ENCODE data around the gene TMEM258. TPM values are rescaled to one million over a fixed set of nuclear protein-coding genes. Genes with fewer than 3 reads are reported as not detected.

The TMEM258 gene
- total and polyA plus RNA-seq, 9 of the 15 experiments (the other 6 are each of a cell fraction or from before 2014, with no cell fraction given), result 97.2 to 856 (median 231) TPM

DNA sequence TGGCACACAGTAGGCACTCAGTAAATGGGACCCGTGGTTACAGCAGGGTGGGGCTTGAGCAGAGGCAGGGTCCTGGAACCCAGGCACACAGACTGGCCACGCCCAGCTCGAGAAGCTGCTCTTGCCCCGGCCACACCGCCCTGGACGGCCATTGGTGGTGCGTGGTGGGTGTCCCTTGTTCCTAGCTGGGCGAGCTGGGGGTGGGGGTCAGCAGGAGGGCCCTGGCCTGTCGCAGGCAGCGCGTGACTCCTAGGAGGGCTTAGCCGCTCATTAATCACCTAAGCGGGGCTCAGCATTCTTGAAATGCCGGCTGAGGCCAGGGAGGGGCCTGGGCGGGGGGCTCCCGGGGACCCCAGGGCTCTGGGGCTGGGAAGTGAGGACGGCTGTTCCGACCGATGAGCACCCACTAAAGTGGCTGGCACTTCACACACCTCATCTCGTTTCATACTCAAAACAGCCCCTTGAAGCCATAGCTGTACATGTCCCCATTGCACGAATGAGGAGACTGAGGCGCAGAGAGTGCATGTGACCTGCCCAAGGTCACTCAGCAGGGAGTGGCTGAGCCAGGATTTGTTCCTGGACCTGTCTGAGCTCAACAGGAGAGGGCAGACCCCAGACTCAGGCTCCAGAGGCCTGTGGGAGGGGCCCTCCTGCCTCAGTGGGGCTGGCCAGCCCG is 28.3 kb downstream of the TMEM258 start:
- POLR2A ChIA-PET, result interaction anchor here (0.7 to 1.8 kb wide), 5 partner anchors 8 to 29 kb away, joined by 3 to 6 read pairs (median 4); partner anchors contain the start of genes FEN1 and TMEM258
- Histone ChIP-seq H3K79me2 (ENCODE audit: control insufficient read depth, insufficient read depth, low read length) (no peaks in the 10 kb centered on the region; the same call in 2 of the 3 replicates), H3K4me3 (no peak overlapping the region), H3K27ac (ENCODE audit: extremely low read depth, low read depth, low read length) (no peak overlapping the region), H4K20me1 (replicated peaks; ENCODE audit: control insufficient read depth, insufficient read depth, low read length) (0 out of 2 replicates have a peak, but pooled peaks cover 6% of the 10 kb centered on the region), H2AFZ (ENCODE audit: low read depth, low read length) (no peak overlapping the region), H3K9ac (ENCODE audit: insufficient read depth in 1 of 2, low read depth in 2 of 2, low read length in 2 of 2) (peak overlapping the region in 1 of 2 experiments; percentile 69; a peak in 2 of 4 replicates), H3K9me3 (replicated peaks; ENCODE audit: control insufficient read depth, insufficient read depth, low read depth, low read length) (no peaks in the 10 kb centered on the region), H3K4me1 (replicated peaks in 1 of 2; ENCODE audit: control insufficient read depth in 2 of 2, insufficient read depth in 2 of 2, low read length in 2 of 2) (peaks cover 12 to 64% of the 10 kb centered on the region in 2 experiments; a peak in 4 of 5 replicates), H3K36me3 (ENCODE audit: control insufficient read depth, insufficient read depth, low read length) (0 out of 3 replicates have a peak, but pooled peaks cover 3% of the 10 kb centered on the region), H3K4me2 (ENCODE audit: insufficient read depth, low read length) (no peak overlapping the region), H3K27me3 (ENCODE audit: control insufficient read depth in 2 of 2, insufficient read depth in 2 of 2, low read length in 2 of 2) (no peaks in the 10 kb centered on the region), H3K9me1 (ENCODE audit: control insufficient read depth, insufficient read depth, low read length) (no peaks in the 10 kb centered on the region)
- no peak for FAIRE-seq
- no TSS peak for BruUV-seq (replicated peaks)
- TF ChIP-seq, protein P1, sequence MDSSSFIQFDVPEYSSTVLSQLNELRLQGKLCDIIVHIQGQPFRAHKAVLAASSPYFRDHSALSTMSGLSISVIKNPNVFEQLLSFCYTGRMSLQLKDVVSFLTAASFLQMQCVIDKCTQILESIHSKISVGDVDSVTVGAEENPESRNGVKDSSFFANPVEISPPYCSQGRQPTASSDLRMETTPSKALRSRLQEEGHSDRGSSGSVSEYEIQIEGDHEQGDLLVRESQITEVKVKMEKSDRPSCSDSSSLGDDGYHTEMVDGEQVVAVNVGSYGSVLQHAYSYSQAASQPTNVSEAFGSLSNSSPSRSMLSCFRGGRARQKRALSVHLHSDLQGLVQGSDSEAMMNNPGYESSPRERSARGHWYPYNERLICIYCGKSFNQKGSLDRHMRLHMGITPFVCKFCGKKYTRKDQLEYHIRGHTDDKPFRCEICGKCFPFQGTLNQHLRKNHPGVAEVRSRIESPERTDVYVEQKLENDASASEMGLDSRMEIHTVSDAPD (CRISPR knock-in tag; IDR thresholded peaks at IDR 0.05), result no peak
- TF ChIP-seq FUS (optimal IDR thresholded peaks at IDR 0.05; ENCODE audit: low read depth, low read length) (no peak), ZNF124 (CRISPR knock-in tag; IDR thresholded peaks at IDR 0.05) (no peak), MEF2D (tag; conservative IDR thresholded peaks at IDR 0.05; ENCODE audit: low read depth) (no peak), ZFP36 (IDR thresholded peaks at IDR 0.05; ENCODE audit: low read depth, low read length, partially characterized antibody) (peak; percentile 20), SMARCA5 (IDR thresholded peaks at IDR 0.05) (peak; percentile 81; the same call in 1 of the 2 replicates), ZKSCAN1 (IDR thresholded peaks at IDR 0.05; ENCODE audit: low read depth, low read length) (peak; percentile 76; the same call in 1 of the 2 replicates), YY1 (IDR thresholded peaks at IDR 0.05; ENCODE audit: borderline replicate concordance in 1 of 3, control insufficient read depth in 1 of 3, extremely low read depth in 1 of 3, insufficient read depth in 3 of 3, insufficient read length in 1 of 3, insufficient replicate concordance in 2 of 3, low read depth in 1 of 3, low read length in 2 of 3) (no peak), BHLHE40 (IDR thresholded peaks at IDR 0.05; ENCODE audit: low read length) (peak; percentile 18; the same call in 1 of the 2 replicates), HDAC2 (IDR thresholded peaks at IDR 0.05) (peak; percentile 43; the same call in 1 of the 2 replicates), ADNP (tag; IDR thresholded peaks at IDR 0.05) (peak; percentile 84), KDM1A (IDR thresholded peaks at IDR 0.05) (peak; percentile 30 to 67; a peak in 2 of 4 replicates), BCOR (IDR thresholded peaks at IDR 0.05) (peak; percentile 92)
- intact Hi-C loops (cut with micrococcal nuclease), result no loop called here
- WGBS (ENCODE audit: insufficient coverage, low coverage, missing lambda C conversion rate), result 69% methylated on average over 19 of the region's 23 CpGs
- CTCF ChIA-PET (ENCODE audit: low intra/inter-chr PET ratio), result interaction anchor here (0.6 kb wide), 1 partner anchor 17 kb away, joined by 3 read pairs; no protein-coding TSS in a partner anchor
- ATAC-seq, result no peak; the same call in 1 of the 3 replicates
- DNase-seq (ENCODE audit: extremely low read depth in 1 of 4, low spot score in 3 of 4), result no peak
- in situ Hi-C loops (cut with MboI), result no loop called here

All from K562 (cell line).